Ascending aorta (tissue), 2 donors: ENCODE data around the gene GNG14. TPM values are rescaled to one million over a fixed set of nuclear protein-coding genes. Genes with fewer than 3 reads are reported as not detected.

ENCODE experiments used
- DNase-seq, 2 donors: peaks; one replicate each; pipeline ENCODE4 v3.0.0-alpha.2; 2019; ENCODE audit warnings: low spot score in 2 of 2
- H3K27ac ChIP-seq, 2 donors: fragments of 200-600 bp; sonication (generic); one replicate each; pipeline ENCODE4 v1.5.1; 2016 to 2017; ENCODE audit warnings: mild to moderate bottlenecking in 1 of 2
- H3K27me3 ChIP-seq: fragments of 200-600 bp; sonication (generic); one replicate; pipeline ENCODE4 v1.5.1; 2017
- H3K36me3 ChIP-seq, 2 donors: fragments of 200-600 bp; sonication (generic); one replicate each; pipeline ENCODE4 v1.5.1; 2016
- H3K4me1 ChIP-seq, 2 donors: fragments of 200-600 bp; sonication (generic); one replicate each; pipeline ENCODE4 v1.5.1; 2016 to 2017; ENCODE audit warnings: mild to moderate bottlenecking in 1 of 2
- H3K4me3 ChIP-seq, 2 donors: fragments of 200-600 bp; sonication (generic); one replicate each; pipeline ENCODE4 v1.5.1; 2016 to 2017; ENCODE audit warnings: mild to moderate bottlenecking in 1 of 2
- H3K9me3 ChIP-seq, 2 donors: fragments of 200-600 bp; sonication (generic); one replicate each; pipeline ENCODE4 v1.5.1; 2016
- CTCF ChIP-seq, 3 experiments: fragments of 200-600 bp in 2 of 3; fragments of 450-650 bp in 1 of 3; sonication (generic) in 2 of 3; IDR thresholded peaks; one replicate each; pipeline ENCODE4 v1.5.1; 2016 to 2019; ENCODE audit warnings: antibody characterized with exemption in 3 of 3, mild to moderate bottlenecking in 1 of 3, moderate library complexity in 1 of 3
- intact Hi-C: fragments of 100-400 bp; cut with DNase I; formaldehyde crosslinking; loops from one replicate; pipeline ENCODE4 v1.15.1; 2023
- total RNA-seq: library from RNA; depleted of rRNA; stranded (reverse); fragments of >200 nt; gene quantifications from one replicate; pipeline ENCODE4 v1.1.0, GENCODE V29; 2016

Gene GNG14
- total RNA-seq, 1 donor from 2014 or later, result not detected

GRCh38 chr19:12681074-12681987 lies 6.5 kb upstream of the GNG14 start, which contains the start of gene DHPS:
Gene DHPS (minus strand): TSS chr19:12681880. CDS start chr19:12681766, 114 bp downstream.
- no peaks in the 10 kb centered on the region for H3K9me3 ChIP-seq
- peak; percentile 59 to 97 for DNase-seq
- peaks cover 0 to 9% of the 10 kb centered on the region in 2 donors for H3K4me1 ChIP-seq
- no peak for TF ChIP-seq CTCF (IDR thresholded peaks at IDR 0.05)
- H3K4me3 ChIP-seq, result peak within 1 kb of the TSS; percentile 82 to 99
- intact Hi-C loops, result loop anchor here (1.0 to 5.0 kb wide), 2 partner anchors 12 to 56 kb away; partner anchors contain the start of gene GET3
- H3K27ac ChIP-seq, result peak within 1 kb of the TSS; percentile 93 to 98
- peaks cover 27 to 37% of the 10 kb centered on the region in 2 donors for H3K36me3 ChIP-seq
- no peaks in the 10 kb centered on the region for H3K27me3 ChIP-seq

- Histone ChIP-seq H3K36me3 (no peaks in the 10 kb centered on the region), H3K4me3 (no peak overlapping the region), H3K27ac (no peak overlapping the region), H3K9me3 (no peaks in the 10 kb centered on the region), H3K4me1 (peaks cover 0 to under 1% of the 10 kb centered on the region in 2 donors), H3K27me3 (no peaks in the 10 kb centered on the region)
- no peak for DNase-seq
- TF ChIP-seq CTCF (IDR thresholded peaks at IDR 0.05), result no peak
- intact Hi-C loops, result no loop called here
Measured at GRCh38 chr19:12685831-12686230, 2.0 kb upstream of the GNG14 start.

- DNase-seq, result no peak
- H3K4me3 ChIP-seq, result no peak overlapping the region
- no peak for TF ChIP-seq CTCF (IDR thresholded peaks at IDR 0.05)
- no peaks in the 10 kb centered on the region for H3K36me3 ChIP-seq
- H3K9me3 ChIP-seq, result no peaks in the 10 kb centered on the region
- no peaks in the 10 kb centered on the region for H3K27me3 ChIP-seq
- H3K4me1 ChIP-seq, result no peaks in the 10 kb centered on the region
- intact Hi-C loops, result no loop called here
- H3K27ac ChIP-seq, result no peak overlapping the region
Measured at GRCh38 chr19:12689012-12689411, 1.2 kb downstream of the GNG14 start.

GRCh38 chr19:12689581-12690216 lies 1.9 kb downstream of the GNG14 start:
- intact Hi-C loops, result no loop called here
- Histone ChIP-seq H3K27me3 (no peaks in the 10 kb centered on the region), H3K27ac (no peak overlapping the region), H3K4me3 (no peak overlapping the region), H3K36me3 (no peaks in the 10 kb centered on the region), H3K9me3 (no peaks in the 10 kb centered on the region), H3K4me1 (no peaks in the 10 kb centered on the region)
- DNase-seq, result no peak
- TF ChIP-seq CTCF (IDR thresholded peaks at IDR 0.05), result no peak

- no peaks in the 10 kb centered on the region for H3K36me3 ChIP-seq
- H3K27ac ChIP-seq, result no peak overlapping the region
- peaks cover 5 to 13% of the 10 kb centered on the region in 2 donors for H3K4me1 ChIP-seq
- H3K9me3 ChIP-seq, result no peaks in the 10 kb centered on the region
- no peak overlapping the region for H3K4me3 ChIP-seq
- no peaks in the 10 kb centered on the region for H3K27me3 ChIP-seq
- TF ChIP-seq CTCF (IDR thresholded peaks at IDR 0.05), result no peak
- intact Hi-C loops, result no loop called here
- no peak for DNase-seq
Measured at GRCh38 chr19:12692960-12693359, 5.2 kb downstream of the GNG14 start.
